ENCODE data around the gene INSC.

INSC gene

GRCh38 chr11:15145615-15146014 lies 30.9 kb downstream of the INSC start:
- in situ Hi-C loops (cut with HindIII; ENCODE audit: low sequenced_read_pairs) = no loop called here

GRCh38 chr11:15146271-15147003 lies 31.7 kb downstream of the INSC start:
- in situ Hi-C loops (cut with HindIII; ENCODE audit: low sequenced_read_pairs) = no loop called here

- in situ Hi-C loops (cut with HindIII; ENCODE audit: low sequenced_read_pairs) = no loop called here
Measured at GRCh38 chr11:15148169-15148568, 33.4 kb downstream of the INSC start.

GRCh38 chr11:15149050-15149449 lies 34.3 kb downstream of the INSC start:
- in situ Hi-C loops (cut with HindIII; ENCODE audit: low sequenced_read_pairs) = no loop called here

- in situ Hi-C loops (cut with HindIII; ENCODE audit: low sequenced_read_pairs) = no loop called here
Measured at GRCh38 chr11:15150507-15150906, 35.8 kb downstream of the INSC start.

GRCh38 chr11:15153231-15153630 lies 38.5 kb downstream of the INSC start:
- in situ Hi-C loops (cut with HindIII; ENCODE audit: low sequenced_read_pairs) = no loop called here

- in situ Hi-C loops (cut with HindIII; ENCODE audit: low sequenced_read_pairs) = no loop called here
Measured at GRCh38 chr11:15157181-15157580, 42.5 kb downstream of the INSC start.

- in situ Hi-C loops (cut with HindIII; ENCODE audit: low sequenced_read_pairs) = no loop called here
Measured at GRCh38 chr11:15157606-15158137, 42.9 kb downstream of the INSC start.

GRCh38 chr11:15158351-15159015 lies 43.8 kb downstream of the INSC start:
- in situ Hi-C loops (cut with HindIII; ENCODE audit: low sequenced_read_pairs) = no loop called here

- in situ Hi-C loops (cut with HindIII; ENCODE audit: low sequenced_read_pairs) = no loop called here
Measured at GRCh38 chr11:15159085-15159484, 44.4 kb downstream of the INSC start.

GRCh38 chr11:15161790-15162189 lies 47.1 kb downstream of the INSC start:
- in situ Hi-C loops (cut with HindIII; ENCODE audit: low sequenced_read_pairs) = no loop called here

GRCh38 chr11:15163136-15163535 lies 48.4 kb downstream of the INSC start:
- in situ Hi-C loops (cut with HindIII; ENCODE audit: low sequenced_read_pairs) = no loop called here

GRCh38 chr11:15166204-15166603 lies 51.5 kb downstream of the INSC start:
- in situ Hi-C loops (cut with HindIII; ENCODE audit: low sequenced_read_pairs) = no loop called here

- in situ Hi-C loops (cut with HindIII; ENCODE audit: low sequenced_read_pairs) = no loop called here
Measured at GRCh38 chr11:15169815-15170551, 55.3 kb downstream of the INSC start.

GRCh38 chr11:15170698-15171097 lies 56.0 kb downstream of the INSC start:
- in situ Hi-C loops (cut with HindIII; ENCODE audit: low sequenced_read_pairs) = no loop called here

GRCh38 chr11:15171956-15172355 lies 57.2 kb downstream of the INSC start:
- in situ Hi-C loops (cut with HindIII; ENCODE audit: low sequenced_read_pairs) = no loop called here

- in situ Hi-C loops (cut with HindIII; ENCODE audit: low sequenced_read_pairs) = no loop called here
Measured at GRCh38 chr11:15175831-15176230, 61.1 kb downstream of the INSC start.

- in situ Hi-C loops (cut with HindIII; ENCODE audit: low sequenced_read_pairs) = no loop called here
Measured at GRCh38 chr11:15176646-15177163, 62.0 kb downstream of the INSC start.

GRCh38 chr11:15177491-15177890 lies 62.8 kb downstream of the INSC start:
- in situ Hi-C loops (cut with HindIII; ENCODE audit: low sequenced_read_pairs) = no loop called here

GRCh38 chr11:15178214-15178613 lies 63.5 kb downstream of the INSC start:
- in situ Hi-C loops (cut with HindIII; ENCODE audit: low sequenced_read_pairs) = no loop called here

GRCh38 chr11:15179167-15179566 lies 64.4 kb downstream of the INSC start:
- in situ Hi-C loops (cut with HindIII; ENCODE audit: low sequenced_read_pairs) = no loop called here
